Fibroblast of gingiva (primary cell): ENCODE results near the gene SERPINF2.
A peak's percentile ranks its signal among the peaks of the same experiment; 100 is the strongest.

Source experiments
- DNase-seq: peaks from one replicate; pipeline ENCODE4 v3.0.0-alpha.2; 2011; ENCODE audit warnings: low read depth

SERPINF2 gene

GRCh38 chr17:1716076-1716911 is 26.4 kb upstream of the SERPINF2 start:
- DNase-seq: peak; percentile 100

- peak; percentile 98 for DNase-seq
Observed at GRCh38 chr17:1716912-1717695, 25.6 kb upstream of the SERPINF2 start.

- no peak for DNase-seq
Observed at GRCh38 chr17:1718362-1719165, 24.1 kb upstream of the SERPINF2 start.

- peak; percentile 38 for DNase-seq
Observed at GRCh38 chr17:1720856-1721386, 21.8 kb upstream of the SERPINF2 start.

- DNase-seq: peak; percentile 94
Observed at GRCh38 chr17:1722022-1722421, 20.6 kb upstream of the SERPINF2 start.

GRCh38 chr17:1724351-1724868 is 18.3 kb upstream of the SERPINF2 start, which contains the start of gene WDR81:
TSS of gene WDR81 (plus strand) at chr17:1724704. CDS start at chr17:1724960, 256 bp downstream.
- peak; percentile 83 for DNase-seq

GRCh38 chr17:1724869-1725641 is 17.6 kb upstream of the SERPINF2 start:
- DNase-seq: no peak

GRCh38 chr17:1725642-1726511 is 16.8 kb upstream of the SERPINF2 start:
- DNase-seq: no peak

GRCh38 chr17:1726626-1727257 is 15.9 kb upstream of the SERPINF2 start:
- DNase-seq: no peak

GRCh38 chr17:1727258-1727789 is 15.3 kb upstream of the SERPINF2 start:
- no peak for DNase-seq

GRCh38 chr17:1727876-1728630 is 14.6 kb upstream of the SERPINF2 start:
- no peak for DNase-seq

- DNase-seq: no peak
Observed at GRCh38 chr17:1729966-1730325, 12.7 kb upstream of the SERPINF2 start.

GRCh38 chr17:1730326-1731193 is 12.1 kb upstream of the SERPINF2 start:
- DNase-seq: peak; percentile 90

GRCh38 chr17:1731194-1731506 is 11.5 kb upstream of the SERPINF2 start:
- no peak for DNase-seq

- no peak for DNase-seq
Observed at GRCh38 chr17:1732241-1732832, 10.3 kb upstream of the SERPINF2 start.

- DNase-seq: no peak
Observed at GRCh38 chr17:1732833-1733321, 9.8 kb upstream of the SERPINF2 start.

GRCh38 chr17:1733759-1734158 is 8.9 kb upstream of the SERPINF2 start:
- no peak for DNase-seq
